ENCODE results near the gene HSD17B2.

GRCh38 chr16:82129881-82130280 lies 94.8 kb downstream of the HSD17B2 start:
- no peak for TF ChIP-seq ATF1 (CRISPR knock-in tag; IDR thresholded peaks at IDR 0.05)
- TF ChIP-seq ATF2 (CRISPR knock-in tag; IDR thresholded peaks at IDR 0.05; ENCODE audit: borderline replicate concordance, low read depth), result no peak
- TF ChIP-seq ZSCAN18 (CRISPR knock-in tag; IDR thresholded peaks at IDR 0.05), result no peak

All from WTC11 (cell line).